Stimulated activated CD8-positive, alpha-beta memory T cell treated with anti-CD3 and anti-CD28 coated beads, Interleukin-15, amount 100 ng/mL, for 1 hour (primary cell): ENCODE data around the gene DUSP18.
A peak's percentile ranks its signal among the peaks of the same experiment; 100 is the strongest.

Source experiments
- DNase-seq: peaks from one replicate; pipeline ENCODE4 v3.0.0-alpha.2; 2020; ENCODE audit warnings: low read depth

The DUSP18 gene

DNA sequence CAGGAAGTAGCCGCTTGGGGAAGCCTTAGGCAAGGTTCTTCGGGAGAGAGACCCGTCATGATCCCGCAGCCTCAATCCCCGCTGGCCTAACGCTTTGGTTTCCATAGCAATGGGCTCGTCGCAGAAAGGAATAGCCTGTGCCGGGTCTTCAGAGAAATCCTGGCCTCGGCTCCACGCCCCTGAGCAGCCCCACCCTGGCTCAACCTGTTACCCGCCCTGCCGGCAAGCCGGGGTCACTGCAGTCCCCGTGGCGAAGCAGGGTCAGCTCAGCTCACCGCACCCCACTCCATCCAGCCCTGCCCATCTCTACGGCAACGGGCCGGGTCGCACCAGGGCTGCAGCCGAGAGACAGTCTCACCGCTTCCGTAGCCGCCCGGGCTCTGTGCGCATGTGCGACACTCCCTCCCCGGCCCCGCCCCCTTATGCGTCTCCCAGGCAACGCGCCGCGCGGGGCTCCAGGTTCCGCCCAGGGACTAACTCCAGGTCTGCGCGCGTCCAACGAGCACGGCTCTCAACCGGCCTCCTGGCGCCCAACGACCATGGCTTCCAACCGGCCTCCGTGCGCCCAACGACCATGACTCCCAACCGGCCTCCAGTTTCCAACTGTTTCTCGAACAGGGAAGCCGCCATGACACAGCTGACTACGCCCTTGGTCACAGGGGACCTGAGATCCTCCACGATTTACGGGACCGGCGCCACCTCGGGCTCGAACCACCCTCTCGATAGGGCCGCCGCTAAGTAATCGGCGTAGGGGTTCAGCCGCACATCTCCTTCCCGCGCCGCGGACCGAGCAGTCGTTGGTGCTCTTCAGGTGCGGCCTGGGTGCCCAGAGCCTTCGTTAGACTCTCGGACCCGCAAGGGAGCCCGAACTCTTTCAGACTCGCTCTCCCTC is at the start of gene DUSP18:
Gene DUSP18, minus strand, starts transcription at position 382 of the 892 bp plus-strand sequence. CDS start 3,872 bp downstream, outside the sequence.
- peak; percentile 93 for DNase-seq

DNA sequence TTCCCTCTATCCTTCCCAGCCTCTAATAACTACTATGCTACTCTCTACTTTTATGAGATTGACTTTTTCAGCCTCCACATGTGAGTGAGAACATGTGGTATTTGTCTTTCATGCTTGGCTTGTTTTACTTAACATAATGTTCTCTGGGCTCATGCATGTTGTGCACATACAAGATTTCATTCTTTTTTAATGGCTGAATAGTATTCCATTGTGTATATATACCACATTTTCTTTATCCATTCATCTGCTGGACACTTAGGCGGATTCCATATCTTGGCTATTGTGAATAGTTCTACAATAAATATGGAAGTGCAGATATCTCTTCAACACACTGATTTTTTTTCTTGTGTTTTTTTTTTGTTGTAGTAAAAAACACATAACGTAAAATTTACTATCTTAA is 46.4 kb upstream of the DUSP18 start:
- no peak for DNase-seq

DNA sequence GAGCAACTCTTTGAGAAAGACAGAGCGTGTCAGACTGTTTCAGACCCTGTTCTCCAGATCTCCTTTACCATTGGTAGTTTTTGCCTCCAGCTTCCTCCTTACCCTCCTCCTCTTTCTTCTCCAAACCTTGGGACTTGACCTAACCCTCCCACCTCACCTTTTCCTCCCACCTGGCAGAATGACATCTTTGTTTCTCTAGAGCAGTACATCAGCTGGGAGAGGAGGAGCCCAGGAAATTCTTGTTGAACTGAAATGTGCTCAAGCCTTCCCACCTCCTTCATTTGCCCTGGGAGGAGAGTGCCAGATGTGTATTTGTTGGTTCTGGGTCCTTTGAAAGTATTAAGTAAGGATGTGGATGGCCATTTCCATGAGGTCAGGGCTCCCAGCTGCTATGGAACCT is 44.4 kb upstream of the DUSP18 start:
- DNase-seq = no peak

DNA sequence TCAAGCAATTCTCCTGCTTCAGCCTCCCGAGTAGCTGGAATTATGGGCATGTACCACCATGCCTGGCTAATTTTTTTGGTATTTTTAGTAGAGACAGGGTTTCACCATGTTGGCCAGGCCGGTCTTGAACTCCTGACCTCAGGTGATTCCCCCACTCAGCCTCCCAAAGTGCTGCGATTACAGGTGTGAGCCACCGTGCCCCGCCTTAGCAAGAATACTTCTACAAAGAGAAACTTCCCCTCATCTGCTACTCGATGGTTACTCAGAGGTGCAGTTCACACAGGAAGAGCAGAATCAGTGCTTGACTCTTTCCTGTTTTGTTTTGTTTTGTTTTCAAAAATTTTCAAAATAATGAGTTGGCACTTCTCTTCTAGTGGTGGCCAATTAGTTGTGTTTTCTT is 42.3 kb upstream of the DUSP18 start:
- DNase-seq = peak; percentile 7

DNA sequence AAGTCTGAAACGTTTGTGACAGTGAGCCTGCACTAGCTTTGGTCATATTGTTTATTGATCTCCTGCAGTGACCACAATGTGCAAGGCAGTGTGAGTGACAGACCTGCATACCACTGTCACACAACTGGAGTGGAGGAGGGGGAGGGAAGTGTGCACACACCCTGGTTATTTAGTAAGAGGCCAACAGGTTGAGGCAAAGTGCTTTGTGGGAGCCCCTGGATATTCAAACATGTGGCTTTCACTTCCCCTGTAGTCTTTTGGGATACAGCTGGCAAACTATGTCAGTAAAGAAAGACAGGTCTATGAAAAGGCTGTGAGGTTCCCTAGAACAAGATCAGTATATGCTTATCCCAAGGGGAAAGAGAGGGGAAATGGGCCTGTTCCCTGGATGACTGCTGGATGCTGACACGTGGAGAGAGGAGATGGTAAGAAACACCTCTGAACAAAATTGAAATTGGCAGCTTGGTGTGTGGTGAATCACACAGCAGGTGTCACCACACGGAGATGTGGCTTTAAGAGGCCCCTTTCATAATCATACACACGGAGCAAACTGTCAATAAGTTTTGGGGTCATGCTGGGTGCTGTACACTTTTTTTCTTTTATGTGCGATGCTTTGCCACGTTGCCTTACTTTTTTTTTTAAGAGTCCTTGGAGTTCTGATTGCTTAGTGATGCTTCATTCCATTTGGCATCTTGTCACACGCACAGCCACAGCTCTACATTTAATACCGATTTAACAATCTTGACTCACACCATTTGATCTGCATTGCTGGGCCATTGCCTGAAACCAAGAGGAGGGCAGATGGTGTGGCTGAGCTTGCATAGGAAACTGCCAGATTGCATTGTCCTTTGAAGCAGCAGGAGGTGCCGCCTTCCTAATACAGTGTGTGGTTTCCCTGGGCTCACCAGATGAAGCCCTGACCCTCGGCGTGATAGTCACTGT is 38.3 kb upstream of the DUSP18 start:
- DNase-seq = no peak

DNA sequence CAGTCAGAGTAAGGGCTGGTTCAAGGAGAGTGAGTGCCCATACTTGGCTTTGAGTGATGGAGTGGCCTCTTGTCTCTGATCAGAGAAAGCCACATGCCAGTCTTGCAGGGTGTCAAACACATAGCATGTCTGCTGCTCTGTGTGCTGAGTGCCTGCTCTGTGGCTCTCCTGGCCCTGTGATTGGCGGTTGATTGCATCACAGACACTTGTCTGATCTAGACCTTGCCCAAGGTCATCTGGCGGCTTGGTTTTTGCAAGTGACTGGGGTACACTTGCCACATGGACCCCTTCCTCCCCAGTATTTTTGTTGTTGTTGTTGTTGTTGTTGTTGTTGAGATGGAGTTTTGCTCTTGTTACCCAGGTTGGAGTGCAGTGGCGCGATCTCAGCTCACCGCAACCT is 37.3 kb upstream of the DUSP18 start:
- no peak for DNase-seq

DNA sequence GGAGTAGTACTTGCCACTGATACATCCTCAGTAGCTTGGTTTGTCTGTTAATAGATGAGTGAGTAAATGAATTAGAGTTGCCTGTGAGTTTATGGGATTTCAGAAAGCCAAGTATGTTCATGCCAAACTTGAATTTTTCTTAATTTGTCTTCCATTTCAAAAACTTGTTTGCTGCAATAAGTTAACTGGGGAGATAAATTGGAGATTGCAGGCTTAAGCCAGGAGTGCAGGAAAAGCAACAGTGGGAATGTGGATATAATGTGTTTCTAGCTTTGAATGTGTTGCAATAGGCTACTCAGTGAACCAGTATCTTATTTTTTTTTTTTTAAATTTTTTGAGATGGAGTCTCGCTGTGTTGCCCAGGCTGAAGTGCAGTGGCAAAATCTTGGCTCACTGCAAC is 35.2 kb upstream of the DUSP18 start:
- DNase-seq = no peak

DNA sequence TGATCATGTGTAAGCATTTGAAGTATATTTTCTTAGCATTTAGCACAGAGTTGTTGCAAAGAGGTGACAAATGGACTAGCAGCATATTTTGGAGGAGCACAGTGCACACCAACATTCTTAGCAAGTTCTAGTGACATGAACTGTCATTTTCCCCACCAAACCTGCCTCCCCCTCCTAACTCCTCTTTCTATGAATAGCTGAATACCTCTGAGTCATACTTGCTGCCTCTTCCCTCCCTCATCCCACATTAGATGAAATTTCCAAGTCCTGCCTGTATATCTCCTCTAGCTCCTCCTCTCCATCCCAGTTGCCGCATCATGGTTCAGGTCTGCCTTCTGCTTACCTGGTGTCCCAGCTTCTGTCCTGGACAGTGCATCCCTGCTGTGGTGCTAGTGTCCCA is 34.2 kb upstream of the DUSP18 start:
- DNase-seq = no peak

DNA sequence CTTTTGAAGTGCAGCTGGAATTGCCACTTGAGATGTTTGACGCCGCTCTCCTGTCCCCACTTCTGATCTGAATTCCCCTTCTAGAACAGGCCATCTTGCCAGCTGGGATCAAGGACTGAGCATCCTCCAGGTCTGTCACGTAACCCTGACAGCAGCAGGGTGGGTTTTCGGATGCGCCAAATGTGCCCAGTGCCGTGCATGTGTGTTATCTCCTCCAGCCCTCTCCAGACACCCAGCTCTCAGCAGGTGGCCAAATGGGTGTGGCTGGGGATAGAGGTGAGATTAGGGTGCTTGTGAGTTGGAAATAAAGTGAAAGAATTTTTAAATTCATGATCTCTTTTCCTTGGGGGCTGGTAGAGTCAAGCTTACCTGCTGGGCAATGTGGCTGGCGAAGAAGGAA is 30.3 kb upstream of the DUSP18 start:
- no peak for DNase-seq

DNA sequence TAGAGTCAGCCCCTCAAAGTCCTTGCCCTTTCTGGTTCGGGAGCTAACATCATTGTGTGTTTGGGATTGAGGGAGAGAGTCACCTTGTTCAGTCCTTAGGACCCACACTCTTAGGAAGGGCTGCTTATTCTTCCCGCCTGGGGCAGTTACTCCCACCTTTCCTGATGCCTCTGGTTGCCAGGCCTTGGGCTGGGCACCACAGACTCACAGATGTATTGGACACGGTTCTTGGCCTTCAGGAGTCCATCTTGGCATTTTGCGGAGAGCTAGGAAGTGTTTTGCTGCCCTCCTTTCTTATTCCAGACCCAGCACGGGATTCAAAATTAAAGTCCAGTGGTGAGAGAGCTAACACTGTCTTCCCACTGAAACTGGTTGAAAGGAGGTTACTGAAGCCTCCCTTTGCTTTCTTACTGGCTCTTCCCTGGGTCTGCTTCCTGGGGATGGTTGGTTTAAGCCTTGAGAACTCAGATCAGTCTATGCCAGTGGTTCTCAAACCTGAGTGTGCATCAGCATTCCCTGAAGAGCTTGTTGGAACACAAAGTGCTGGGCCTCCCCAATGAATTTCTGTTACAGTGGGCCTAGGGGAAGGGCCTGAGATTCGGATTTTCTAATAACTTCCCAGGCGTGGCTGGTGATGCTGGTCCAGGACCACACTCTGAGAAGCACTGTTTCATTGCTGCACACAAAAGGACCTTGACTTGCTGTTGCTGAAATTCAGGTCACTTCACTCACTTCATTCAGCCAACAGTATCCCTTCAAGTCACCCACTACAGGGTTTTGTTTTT is 28.4 kb upstream of the DUSP18 start:
- no peak for DNase-seq

DNA sequence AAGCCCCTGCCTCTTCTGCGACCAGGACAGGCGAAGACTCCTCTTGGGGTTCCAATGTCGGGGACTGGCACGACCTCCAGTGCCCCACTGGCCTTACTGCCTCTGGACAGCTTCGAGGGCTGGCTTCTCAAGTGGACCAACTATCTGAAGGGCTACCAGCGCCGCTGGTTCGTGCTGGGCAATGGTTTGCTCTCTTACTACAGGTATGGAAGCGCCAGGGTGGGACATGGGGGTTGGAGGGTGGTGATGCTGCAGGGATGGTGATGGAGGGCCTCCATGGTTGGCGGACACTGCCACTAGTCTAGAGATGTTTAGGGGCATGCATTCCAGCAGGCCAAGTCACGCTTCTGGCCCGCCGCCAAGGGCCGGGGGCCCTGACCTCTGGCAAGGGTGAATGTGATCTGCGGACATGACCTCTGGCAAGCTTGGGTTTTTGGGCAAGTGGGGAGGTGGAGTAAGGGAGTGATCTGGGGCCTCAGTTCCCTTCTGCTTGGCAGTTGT is 27.7 kb upstream of the DUSP18 start:
- DNase-seq = no peak

DNA sequence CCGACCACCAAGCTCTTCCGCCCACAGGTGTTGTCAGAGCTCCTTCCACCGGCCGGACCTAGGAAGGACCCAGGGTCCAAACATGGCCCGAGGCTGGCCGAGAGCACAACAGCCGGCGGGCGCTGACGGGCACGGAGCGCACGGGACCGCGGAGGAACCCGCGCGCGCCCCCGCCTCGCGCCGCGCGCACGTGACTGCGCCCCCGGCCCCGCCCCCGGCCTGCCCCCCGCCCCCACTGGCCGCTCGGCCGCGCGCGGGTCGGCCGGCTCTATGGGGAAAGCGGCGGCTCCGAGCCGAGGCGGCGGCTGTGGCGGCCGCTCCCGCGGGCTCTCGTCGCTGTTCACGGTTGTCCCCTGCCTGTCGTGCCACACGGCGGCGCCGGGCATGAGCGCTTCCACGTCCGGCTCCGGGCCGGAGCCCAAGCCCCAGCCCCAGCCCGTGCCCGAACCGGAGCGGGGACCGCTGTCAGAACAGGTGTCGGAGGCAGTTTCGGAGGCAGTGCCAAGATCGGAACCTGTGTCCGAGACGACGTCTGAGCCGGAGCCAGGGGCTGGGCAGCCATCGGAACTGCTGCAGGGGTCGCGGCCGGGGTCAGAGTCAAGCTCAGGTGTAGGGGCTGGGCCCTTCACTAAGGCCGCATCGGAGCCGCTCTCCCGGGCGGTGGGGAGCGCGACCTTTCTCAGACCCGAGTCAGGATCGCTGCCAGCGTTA is 27.1 kb upstream of the DUSP18 start, which contains the start of gene OSBP2:
Gene OSBP2, plus strand, starts transcription at position 235 of the 711 bp plus-strand sequence. Its CDS starts 36 bp downstream, at position 271.
- DNase-seq = peak; percentile 3

DNA sequence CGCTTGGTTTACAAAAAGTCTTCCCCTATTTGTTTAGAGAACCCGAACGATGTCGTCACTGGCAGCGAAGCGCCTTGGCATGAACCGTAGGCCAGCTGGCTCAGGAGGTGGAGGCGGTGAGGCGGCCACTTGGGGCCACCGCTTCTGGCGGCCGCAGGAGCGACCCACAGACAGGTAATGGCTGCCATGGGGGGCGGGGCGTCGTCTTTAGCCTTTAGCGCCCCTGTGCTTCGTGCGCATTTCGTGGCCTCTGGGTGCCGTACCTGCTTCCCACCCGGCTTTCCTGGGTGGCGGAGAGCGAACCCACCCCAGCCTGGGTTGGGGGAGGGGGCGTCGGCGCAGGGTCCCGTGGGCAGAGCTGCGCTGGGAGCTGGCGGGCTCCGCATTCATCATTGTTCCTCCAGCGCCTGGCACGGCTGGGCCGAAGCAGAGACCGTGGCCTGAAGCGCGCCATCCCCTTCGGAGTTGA is 26.5 kb upstream of the DUSP18 start:
- DNase-seq = peak; percentile 14

DNA sequence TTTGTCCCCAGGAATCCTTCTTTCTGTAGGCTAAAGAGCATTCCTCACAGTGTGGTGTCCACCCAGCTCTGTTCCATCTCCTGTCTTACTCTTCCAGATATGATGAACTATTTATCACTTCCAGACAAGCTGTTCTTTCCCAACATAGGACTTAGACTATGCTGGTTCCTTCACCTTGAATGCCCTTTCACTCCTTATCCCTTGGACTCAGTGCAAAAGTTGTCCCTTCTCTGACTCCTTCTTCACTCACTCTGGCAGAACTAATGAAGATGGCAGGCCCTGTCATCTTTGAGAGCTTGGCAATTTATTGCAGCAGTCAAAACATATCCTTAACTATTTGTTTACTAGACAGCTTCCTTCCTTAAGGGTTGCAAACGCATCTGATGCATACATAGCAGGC is 23.5 kb upstream of the DUSP18 start:
- DNase-seq = no peak

DNA sequence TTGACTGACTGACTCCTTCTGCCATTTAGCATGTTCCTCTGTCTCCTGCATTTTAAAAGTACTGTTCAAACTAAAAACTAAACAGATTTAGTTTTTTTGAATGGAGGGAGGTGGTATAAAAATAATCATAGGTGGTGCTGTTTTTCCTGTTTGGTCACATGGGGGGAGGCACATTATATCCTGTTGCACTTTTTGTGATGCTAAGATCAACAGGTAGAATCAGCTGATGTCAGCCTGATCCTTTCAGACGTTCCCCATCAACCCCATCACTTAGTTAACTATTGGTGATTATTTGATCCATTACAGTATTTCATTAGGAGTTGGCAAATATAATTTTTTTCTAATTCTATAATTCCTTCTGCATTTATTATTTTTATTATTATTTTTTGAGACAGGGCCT is 21.9 kb upstream of the DUSP18 start:
- DNase-seq = no peak

DNA sequence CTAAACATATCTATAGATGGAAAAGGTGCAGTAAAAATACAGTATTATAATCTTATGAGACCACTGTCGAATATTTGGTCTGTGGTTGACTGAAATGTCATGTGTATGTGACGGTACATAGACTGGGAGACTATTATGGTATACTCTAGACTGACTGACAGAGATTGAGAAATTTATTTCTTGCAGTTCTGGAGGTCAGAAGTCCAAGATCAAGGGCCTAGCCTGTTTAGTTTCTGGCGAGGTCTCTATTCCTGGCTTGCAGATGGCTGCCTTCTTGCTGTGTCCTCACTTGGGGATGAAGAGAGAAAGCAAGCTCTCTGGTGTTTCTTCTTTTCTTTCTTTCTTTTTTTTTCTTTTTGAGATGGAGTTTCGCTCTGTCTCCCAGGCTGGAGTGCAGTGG is 19.7 kb upstream of the DUSP18 start:
- no peak for DNase-seq

DNA sequence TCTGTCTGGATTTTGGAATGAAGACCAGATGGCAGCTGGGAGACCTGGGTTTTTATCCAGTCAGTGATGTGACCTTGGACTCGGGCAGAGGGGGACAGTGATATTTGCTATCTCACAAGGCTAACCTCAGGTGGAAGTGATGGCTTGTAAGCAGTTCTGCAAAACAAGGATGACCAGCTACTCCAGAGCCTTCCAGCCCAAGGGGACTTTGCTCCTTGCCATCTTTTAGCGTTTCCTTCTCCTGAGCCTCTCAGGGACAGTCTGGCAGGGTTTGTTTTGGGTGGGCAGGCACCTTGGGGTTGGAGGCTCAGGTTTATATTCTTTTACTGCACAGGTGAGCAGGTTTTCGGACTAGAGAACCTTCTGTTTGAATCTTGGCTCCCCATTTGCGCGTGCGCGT is 17.5 kb upstream of the DUSP18 start:
- no peak for DNase-seq

DNA sequence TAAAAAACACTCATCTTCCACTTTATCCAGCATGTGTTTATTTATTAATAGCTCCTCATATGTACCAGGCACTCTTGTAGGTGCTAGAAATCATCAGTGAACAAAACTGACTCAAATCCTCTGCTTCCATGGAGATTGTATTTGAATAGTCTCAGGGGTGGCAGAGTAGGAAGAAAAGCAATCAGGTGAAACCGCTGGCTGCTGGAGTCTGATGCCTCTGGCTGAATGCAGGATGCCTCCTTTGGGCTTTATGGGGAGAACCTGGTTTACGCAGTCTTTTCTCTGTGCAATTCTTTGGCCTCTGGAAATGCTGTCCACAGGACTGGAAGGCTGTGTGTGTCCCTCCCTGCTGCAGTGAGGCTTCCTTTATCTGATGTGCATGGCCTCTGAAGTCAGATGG is 14.2 kb upstream of the DUSP18 start:
- no peak for DNase-seq

DNA sequence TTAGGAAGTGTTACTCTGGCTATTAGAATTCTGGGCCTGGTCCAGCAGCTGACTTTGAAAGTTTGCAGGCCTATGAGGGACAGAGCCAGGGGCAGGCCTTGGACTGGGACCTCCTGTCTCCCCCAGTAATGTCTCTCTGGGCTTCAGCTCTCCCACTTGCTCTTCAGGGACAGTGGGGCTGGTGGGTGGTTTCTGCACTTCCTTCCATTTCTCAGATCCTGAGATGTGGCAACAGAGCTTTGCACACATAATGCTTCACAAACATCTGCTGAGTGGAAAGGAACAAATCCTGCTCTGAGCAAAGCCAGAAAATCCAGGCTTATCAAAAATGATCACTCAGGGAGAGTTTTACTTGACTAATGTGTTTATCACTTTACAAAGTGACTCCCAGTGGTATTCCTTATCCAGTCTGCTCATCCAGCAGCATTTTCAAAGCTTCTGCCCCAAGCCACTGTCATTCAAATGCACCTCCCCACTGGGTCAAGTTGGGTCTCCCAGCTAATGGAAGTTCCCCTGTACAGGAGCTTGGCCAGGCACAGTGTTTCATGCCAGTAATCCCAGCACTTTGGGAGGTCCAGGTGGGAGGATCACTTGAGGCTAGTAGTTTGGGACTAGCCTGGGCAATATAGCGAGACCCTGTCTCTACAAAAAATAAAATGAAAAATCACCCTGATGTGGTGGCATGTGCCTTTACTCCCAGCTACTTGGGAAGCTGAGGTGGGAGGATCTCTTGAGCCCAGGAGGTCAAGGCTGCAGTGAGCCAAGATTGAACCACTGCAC is 13.5 kb upstream of the DUSP18 start:
- DNase-seq = no peak
